ENCODE results near the gene CNNM1.

- no peak for TF ChIP-seq EZH2 (IDR thresholded peaks at IDR 0.05; ENCODE audit: insufficient read depth, poor library complexity, severe bottlenecking)
- TF ChIP-seq EZH2phosphoT487 (IDR thresholded peaks at IDR 0.05; ENCODE audit: insufficient read depth, low read depth): no peak
Measured at GRCh38 chr10:99337901-99338300, 8.7 kb downstream of the CNNM1 start.
